H1 (cell line): ENCODE measurements around the gene PTPRD. TPM values are rescaled to one million over a fixed set of nuclear protein-coding genes. Genes with fewer than 3 reads are reported as not detected.

Source experiments
- CTCF ChIA-PET: fragments of 300-600 bp; sonication (Branson Sonifier 250); formaldehyde crosslinking; loops from one replicate; lab custom pipeline; 2021; ENCODE audit not compliant: partially characterized antibody; lab: Charles Lee
- POLR2A ChIA-PET: fragments of 300-600 bp; sonication (Branson Sonifier 250); formaldehyde crosslinking; loops from one replicate; lab custom pipeline; 2021; ENCODE audit warnings: inconsistent platforms; ENCODE audit not compliant: partially characterized antibody; lab: Charles Lee
- DNase-seq, 2 experiments: peaks; one replicate each; pipeline versions ENCODE4 v3.0.0 to v3.0.0-alpha.2; 2010 to 2022; ENCODE audit warnings: low spot score in 2 of 2, low read depth in 1 of 2, mixed read lengths in 1 of 2
- FAIRE-seq: peaks from 2 replicates; lab custom pipeline; 2011; peaks lifted over from hg19 to GRCh38; lab: Jason Lieb, UNC
- H2AFZ ChIP-seq: 2 replicates; pipeline ENCODE4 v1.8.1; 2012; ENCODE audit warnings: low read length, inconsistent platforms
- H2AK5ac ChIP-seq: 2 replicates; pipeline ENCODE4 v1.6.1; 2013; ENCODE audit warnings: low read depth, low read length
- H2BK120ac ChIP-seq: replicated peaks from 2 replicates; pipeline ENCODE3; 2013; ENCODE audit warnings: low read depth, low read length, inconsistent platforms
- H2BK12ac ChIP-seq: 2 replicates; pipeline ENCODE4 v1.6.1; 2013; ENCODE audit warnings: low read depth, low read length
- H2BK15ac ChIP-seq: 2 replicates; pipeline ENCODE4 v1.6.1; 2013; ENCODE audit warnings: low read length
- H2BK20ac ChIP-seq: 2 replicates; pipeline ENCODE4 v1.6.1; 2013; ENCODE audit warnings: low read length
- H2BK5ac ChIP-seq: 2 replicates; pipeline ENCODE4 v1.6.1; 2013; ENCODE audit warnings: low read depth, low read length
- H3K14ac ChIP-seq: 2 replicates; pipeline ENCODE4 v1.6.1; 2013; ENCODE audit warnings: inconsistent platforms; ENCODE audit not compliant: insufficient read length
- H3K18ac ChIP-seq: 2 replicates; pipeline ENCODE4 v1.6.1; 2013; ENCODE audit warnings: low read length; ENCODE audit errors: extremely low read depth
- H3K23ac ChIP-seq: 2 replicates; pipeline ENCODE4 v1.6.1; 2013; ENCODE audit warnings: inconsistent platforms; ENCODE audit not compliant: insufficient read length
- H3K23me2 ChIP-seq: 2 replicates; pipeline ENCODE4 v1.6.1; 2013; ENCODE audit warnings: low read depth, low read length
- H3K27ac ChIP-seq: 2 replicates; pipeline ENCODE4 v1.6.1; 2011; ENCODE audit warnings: low read depth, low read length, inconsistent platforms
- H3K27me3 ChIP-seq, 4 experiments: replicated peaks in 1 of 4; 1 replicate in 1 of 4; 2 replicates in 3 of 4; pipeline versions ENCODE4 v1.6.1 to v1.8.1; 2011 to 2013; ENCODE audit warnings: low read length in 3 of 4, mild to moderate bottlenecking in 3 of 4, inconsistent platforms in 2 of 4, mixed read lengths in 2 of 4, moderate library complexity in 1 of 4; ENCODE audit not compliant: control insufficient read depth in 3 of 4, insufficient read depth in 3 of 4; ENCODE audit errors: extremely low read depth in 1 of 4
- H3K36me3 ChIP-seq, 4 experiments: 2 replicates each; pipeline versions ENCODE4 v1.6.1 to v1.8.1; 2011 to 2013; ENCODE audit warnings: mild to moderate bottlenecking in 4 of 4, low read length in 3 of 4, moderate library complexity in 2 of 4, control low read depth in 1 of 4, inconsistent platforms in 1 of 4; ENCODE audit not compliant: insufficient read depth in 4 of 4, control insufficient read depth in 2 of 4
- H3K4ac ChIP-seq: replicated peaks from 2 replicates; pipeline ENCODE3; 2013; ENCODE audit warnings: low read length, low read depth, mixed read lengths, inconsistent platforms; ENCODE audit not compliant: insufficient read length
- H3K4me1 ChIP-seq, 4 experiments: replicated peaks in 1 of 4; 1 replicate in 1 of 4; 2 replicates in 3 of 4; pipeline versions ENCODE4 v1.6.1 to v1.8.1; 2011 to 2013; ENCODE audit warnings: low read length in 3 of 4, inconsistent platforms in 2 of 4, mixed read lengths in 1 of 4; ENCODE audit not compliant: insufficient read depth in 4 of 4, control insufficient read depth in 3 of 4
- H3K4me2 ChIP-seq, 2 experiments: 2 replicates each; pipeline versions ENCODE4 v1.6.1 to v1.8.1; 2011 to 2013; ENCODE audit warnings: low read depth in 2 of 2, low read length in 2 of 2, control low read depth in 1 of 2, inconsistent platforms in 1 of 2, mild to moderate bottlenecking in 1 of 2; ENCODE audit not compliant: insufficient read depth in 1 of 2
- H3K4me3 ChIP-seq, 4 experiments: fragments of 200-600, 300-600 bp in 1 of 4; sonication (generic), shearing (Covaris generic), sonication (Bioruptor Twin) in 1 of 4; 2 replicates each; pipeline versions ENCODE4 v1.5.1 to v1.8.1; 2011 to 2016; ENCODE audit warnings: low read length in 4 of 4, low read depth in 3 of 4, control low read depth in 2 of 4, inconsistent platforms in 2 of 4, mild to moderate bottlenecking in 2 of 4, mixed read lengths in 1 of 4, moderate library complexity in 1 of 4; ENCODE audit not compliant: insufficient read depth in 2 of 4; ENCODE audit errors: extremely low read depth in 1 of 4
- H3K56ac ChIP-seq: replicated peaks from 2 replicates; pipeline ENCODE3; 2013; ENCODE audit warnings: low read depth, mild to moderate bottlenecking, mixed read lengths, low read length, inconsistent platforms; ENCODE audit not compliant: insufficient read length
- H3K79me1 ChIP-seq: 2 replicates; pipeline ENCODE4 v1.6.1; 2013; ENCODE audit warnings: low read depth, low read length, control low read depth
- H3K79me2 ChIP-seq, 2 experiments: 2 replicates each; pipeline versions ENCODE4 v1.6.1 to v1.8.1; 2012 to 2013; ENCODE audit warnings: low read length in 2 of 2, mild to moderate bottlenecking in 2 of 2, inconsistent platforms in 1 of 2; ENCODE audit not compliant: insufficient read depth in 2 of 2, control insufficient read depth in 1 of 2
- H3K9ac ChIP-seq, 4 experiments: replicated peaks in 1 of 4; 1 replicate in 1 of 4; 2 replicates in 3 of 4; pipeline versions ENCODE4 v1.6.1 to v1.8.1; 2011 to 2013; ENCODE audit warnings: low read depth in 3 of 4, low read length in 3 of 4, control low read depth in 2 of 4, mild to moderate bottlenecking in 2 of 4, moderate library complexity in 2 of 4, inconsistent platforms in 1 of 4; ENCODE audit errors: extremely low read depth in 1 of 4
- H3K9me3 ChIP-seq, 2 experiments: 2 replicates each; pipeline versions ENCODE4 v1.6.1 to v1.8.1; 2012 to 2013; ENCODE audit warnings: mild to moderate bottlenecking in 2 of 2, moderate library complexity in 2 of 2, control low read depth in 1 of 2, inconsistent platforms in 1 of 2, low read depth in 1 of 2, low read length in 1 of 2, mixed read lengths in 1 of 2; ENCODE audit not compliant: insufficient read depth in 2 of 2
- H4K20me1 ChIP-seq, 2 experiments: replicated peaks in 1 of 2; 2 replicates each; pipeline versions ENCODE3 to v1.8.1; 2011 to 2013; ENCODE audit warnings: inconsistent platforms in 2 of 2, low read length in 2 of 2, mild to moderate bottlenecking in 1 of 2; ENCODE audit not compliant: insufficient read depth in 2 of 2, control insufficient read depth in 1 of 2
- H4K5ac ChIP-seq: 2 replicates; pipeline ENCODE4 v1.6.1; 2013; ENCODE audit warnings: low read length, low read depth, mixed read lengths, inconsistent platforms; ENCODE audit not compliant: insufficient read length
- H4K8ac ChIP-seq: 2 replicates; pipeline ENCODE4 v1.8.0; 2013; ENCODE audit warnings: mild to moderate bottlenecking, moderate library complexity, low read length, inconsistent platforms; ENCODE audit not compliant: insufficient read depth; ENCODE audit errors: extremely low read depth
- H4K91ac ChIP-seq: replicated peaks from 2 replicates; pipeline ENCODE3; 2013; ENCODE audit warnings: low read length, mixed read lengths, inconsistent platforms; ENCODE audit not compliant: insufficient read length
- RFX5 ChIP-seq: IDR thresholded peaks from 2 replicates; pipeline ENCODE4 v1.6.1; 2011; ENCODE audit warnings: low read depth, low read length, improper control_type of control experiment, borderline replicate concordance
- WGBS, 2 experiments: shearing (Covaris generic) in 1 of 2; methylation state at CpG; one replicate each; pipeline versions ENCODE4 v1.1.6 to v1.1.7; 2013 to 2015; ENCODE audit warnings: low lambda C conversion rate in 2 of 2, mixed read lengths in 2 of 2, inconsistent platforms in 1 of 2, low coverage in 1 of 2, missing lambda C conversion rate in 1 of 2; ENCODE audit not compliant: insufficient replicate concordance in 2 of 2, insufficient coverage in 1 of 2, insufficient read length in 1 of 2; ENCODE audit errors: extremely low coverage in 1 of 2, missing lambda C conversion rate in 1 of 2; 5-methylcytosine and 5-hydroxymethylcytosine counted together
- polyA plus RNA-seq, 7 experiments: library from polyadenylated mRNA; depleted of rRNA in 3 of 7; stranded (reverse) in 5 of 7; unstranded in 2 of 7; fragments of >200 nt in 5 of 7; fragments of 200-250 nt in 2 of 7; gene quantifications; 1 replicate in 5 of 7; 2 replicates in 1 of 7; 4 replicates in 1 of 7; pipeline versions ENCODE4 v1.2.1 to v1.2.3, GENCODE V29; 2011 to 2013; ENCODE audit warnings: missing spikeins in 2 of 7, mixed read lengths in 2 of 7
- total RNA-seq: library from RNA; stranded (reverse); fragmentation: NEBNext Ultra II Directional; extraction: Animal tissue kit (Norgen Biotek cat#: 25700); gene quantifications from 2 replicates; pipeline ENCODE4 v1.2.1, GENCODE V29; 2021

PTPRD gene
- total and polyA plus RNA-seq, 2 of the 8 experiments (the other 6 are each of a cell fraction or from before 2014, with no cell fraction given): 17.2 to 77.0 TPM

DNA sequence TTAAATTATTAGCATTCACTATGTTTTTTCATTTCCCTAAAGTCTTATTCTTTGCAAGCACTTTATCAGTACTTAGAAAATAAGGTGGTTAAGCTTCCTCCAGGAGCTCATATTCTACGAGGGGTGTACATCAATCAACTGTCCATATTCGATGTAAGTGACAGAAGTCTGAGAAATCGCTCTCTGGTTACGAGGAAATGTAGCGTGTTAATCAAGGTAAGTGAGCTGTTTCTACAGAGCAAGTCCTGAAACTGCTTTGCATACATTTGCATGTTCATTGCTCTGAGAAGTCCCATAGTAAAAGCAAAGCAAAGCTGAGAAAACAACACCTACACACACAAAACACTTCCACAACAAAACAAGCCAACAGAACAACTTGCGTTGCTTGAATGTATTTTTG is 1919.3 kb downstream of the PTPRD start:
- Histone ChIP-seq H2BK12ac (no peak overlapping the region; the same call in 1 of the 2 replicates), H3K14ac (no peak overlapping the region), H3K79me2 (peaks cover 0 to 5% of the 10 kb centered on the region in 2 experiments; a peak in 2 of 4 replicates), H3K23ac (no peak overlapping the region), H3K56ac (no peak overlapping the region), H2BK15ac (no peak overlapping the region), H2BK120ac (no peak overlapping the region), H3K18ac (no peak overlapping the region), H4K20me1 (no peaks in the 10 kb centered on the region), H4K8ac (no peak overlapping the region), H2BK20ac (no peak overlapping the region), H3K4me1 (peaks cover 0 to 13% (median 9%) of the 10 kb centered on the region in 4 experiments; a peak in 5 of 7 replicates), H4K91ac (no peak overlapping the region), H3K9ac (no peak overlapping the region), H3K4ac (no peak overlapping the region), H4K5ac (no peak overlapping the region), H3K23me2 (no peaks in the 10 kb centered on the region), H3K4me3 (peak overlapping the region in 1 of 4 experiments; percentile 20; a peak in 1 of 8 replicates), H3K36me3 (peaks cover 0 to 4% (median 0%) of the 10 kb centered on the region in 4 experiments; a peak in 1 of 8 replicates), H2AFZ (no peak overlapping the region), H3K27ac (0 out of 2 replicates have a peak overlapping the region, but pooled peaks have one; percentile 18), H3K4me2 (peak overlapping the region; percentile 14 to 33; a peak in 1 of 4 replicates), H3K27me3 (no peaks in the 10 kb centered on the region), H3K9me3 (no peaks in the 10 kb centered on the region; a peak in 1 of 4 replicates), H2AK5ac (no peak overlapping the region), H3K79me1 (no peaks in the 10 kb centered on the region), H2BK5ac (no peak overlapping the region)
- DNase-seq (no peak), FAIRE-seq (peak; percentile 76)
- no peak for TF ChIP-seq RFX5
- ChIA-PET CTCF (interaction anchor here (0.8 to 4.4 kb wide), 4 partner anchors 13 to 1635 kb away, joined by 3 to 17 read pairs (median 4); no protein-coding TSS in a partner anchor), POLR2A (interaction anchor here (1.1 kb wide), 1 partner anchor 9 kb away, joined by 3 read pairs; no protein-coding TSS in a partner anchor)
- WGBS, 2 experiments: 71% methylated on average over 6 of the region's 6 CpGs; no CpG with 5 or more reads in 1 of the 2 experiments
